HG03521 (cell line): ENCODE measurements around the gene ARMH4.

Experiments
- ATAC-seq: cut with Tn5 transposase; IDR thresholded peaks from one replicate; pipeline ENCODE4 v1.9.1; 2021; ENCODE audit warnings: mild to moderate bottlenecking, moderate library complexity; ENCODE audit not compliant: unreplicated experiment

Gene ARMH4

DNA sequence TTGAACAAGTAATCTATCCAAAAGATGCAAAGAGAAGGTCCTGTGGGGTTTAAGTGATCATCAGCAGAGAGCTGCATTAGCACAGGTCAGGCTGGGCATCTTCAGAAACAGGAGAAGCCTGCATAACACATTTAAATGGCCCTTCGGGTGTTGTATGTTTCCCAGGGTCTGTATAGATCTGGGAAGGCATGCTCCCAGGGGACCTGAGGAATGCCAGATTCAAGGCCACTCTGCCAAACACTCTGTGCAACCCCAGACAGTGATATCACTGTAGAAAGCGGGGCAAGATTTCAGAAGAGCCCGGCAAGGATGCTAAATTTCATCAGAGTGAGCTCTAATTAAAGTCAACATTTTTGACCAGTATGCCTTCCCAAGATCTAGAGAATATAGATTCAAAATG lies 92.9 kb downstream of the ARMH4 start:
- ATAC-seq, result no peak

DNA sequence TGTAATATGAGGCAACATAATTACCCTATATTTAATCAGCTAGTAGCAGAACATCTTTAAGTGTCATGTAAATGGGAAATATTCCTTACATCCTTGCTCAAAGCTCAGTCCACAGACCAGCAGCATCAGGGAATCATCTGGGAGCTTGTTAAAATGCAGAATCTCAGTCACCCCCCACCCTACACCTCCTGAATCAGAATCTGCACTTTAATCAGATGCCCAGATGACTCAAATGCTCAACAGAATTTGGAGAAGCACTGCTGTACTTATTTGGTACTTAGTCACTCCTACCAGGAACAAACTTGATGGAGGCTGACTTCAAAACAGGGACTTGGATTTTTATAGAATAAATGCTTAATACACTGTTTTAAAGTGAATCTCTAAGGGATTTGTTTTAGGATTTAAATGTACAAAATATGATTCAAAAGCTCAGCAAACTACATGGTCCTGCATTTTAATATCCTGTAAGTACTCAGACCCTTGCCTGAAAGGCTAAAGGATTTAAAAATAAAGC lies 96.5 kb downstream of the ARMH4 start:
- no peak for ATAC-seq

DNA sequence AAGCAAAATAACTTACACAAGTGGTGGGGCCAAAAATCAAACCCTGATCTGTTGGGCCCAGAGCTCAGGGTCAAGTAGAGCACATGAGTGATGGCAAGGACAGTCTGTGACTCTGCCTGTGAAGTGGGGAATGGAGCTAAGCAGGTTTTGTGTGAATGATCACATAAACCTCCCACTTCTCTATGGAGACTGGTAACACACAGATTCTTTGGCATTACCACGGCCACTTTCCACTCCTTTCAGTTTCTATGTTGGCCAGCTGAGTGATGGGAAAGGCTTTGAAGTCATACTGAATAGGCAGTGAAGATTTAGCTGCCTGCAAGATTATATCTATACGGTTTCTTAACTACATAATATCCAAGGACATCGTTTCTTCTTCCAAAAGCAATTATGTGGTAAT lies 97.9 kb downstream of the ARMH4 start:
- ATAC-seq, result no peak

DNA sequence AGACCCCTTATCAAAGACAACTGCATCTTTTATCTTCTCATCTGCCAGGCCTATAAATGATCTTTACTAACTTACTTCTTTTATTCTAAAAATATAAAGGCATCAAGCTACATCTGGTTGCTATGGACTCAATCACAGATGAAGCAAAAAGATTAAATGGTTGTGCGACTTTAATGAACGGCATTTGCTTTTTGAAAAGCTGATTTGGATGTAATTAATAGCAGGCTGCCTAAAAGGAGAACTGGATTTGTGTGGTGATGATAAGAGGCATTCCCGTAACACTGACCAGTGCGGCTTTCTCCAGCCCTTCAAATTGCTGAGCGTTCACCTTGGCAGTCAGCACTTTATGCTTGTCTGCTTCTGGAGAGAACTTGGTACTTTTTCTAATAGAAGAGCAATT lies 103.8 kb downstream of the ARMH4 start:
- no peak for ATAC-seq

DNA sequence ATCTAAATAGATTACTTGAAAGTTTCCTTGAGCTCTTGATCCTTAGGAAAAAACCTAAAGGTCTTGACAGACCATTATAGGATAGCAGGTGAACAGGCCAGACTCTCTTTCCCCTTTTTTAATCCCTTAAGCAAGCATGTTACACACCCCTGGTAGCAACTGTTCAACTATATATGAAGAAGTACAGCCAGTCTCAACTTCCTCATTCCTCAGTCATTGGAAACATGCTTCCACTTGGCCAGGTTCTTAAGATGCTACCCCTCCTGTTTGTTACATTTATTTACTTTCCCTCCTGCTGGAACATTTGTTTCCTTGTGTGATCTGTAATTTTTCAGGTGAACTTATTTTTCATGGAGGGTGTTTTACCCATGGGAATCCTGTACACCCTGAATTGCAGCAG lies 124.1 kb downstream of the ARMH4 start:
- no peak for ATAC-seq

DNA sequence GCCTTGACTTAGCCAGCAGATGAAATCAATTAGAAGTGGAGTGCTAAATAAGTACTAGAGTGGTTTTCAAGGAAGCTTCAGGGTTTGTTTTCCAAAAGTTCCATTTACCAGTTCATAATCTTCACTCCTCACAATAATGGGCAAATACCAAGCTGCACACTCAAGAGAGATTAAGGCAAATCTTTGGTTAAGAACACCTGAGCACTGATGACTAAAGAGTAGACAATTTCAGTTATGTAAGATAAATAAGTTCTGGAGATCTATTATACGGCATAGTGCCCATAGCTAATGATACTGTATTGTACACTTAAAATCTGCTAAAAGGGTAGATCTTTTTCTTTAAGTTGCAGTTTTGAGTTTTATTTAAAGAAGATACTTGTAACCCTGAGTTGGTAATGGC lies 125.0 kb downstream of the ARMH4 start:
- no peak for ATAC-seq

DNA sequence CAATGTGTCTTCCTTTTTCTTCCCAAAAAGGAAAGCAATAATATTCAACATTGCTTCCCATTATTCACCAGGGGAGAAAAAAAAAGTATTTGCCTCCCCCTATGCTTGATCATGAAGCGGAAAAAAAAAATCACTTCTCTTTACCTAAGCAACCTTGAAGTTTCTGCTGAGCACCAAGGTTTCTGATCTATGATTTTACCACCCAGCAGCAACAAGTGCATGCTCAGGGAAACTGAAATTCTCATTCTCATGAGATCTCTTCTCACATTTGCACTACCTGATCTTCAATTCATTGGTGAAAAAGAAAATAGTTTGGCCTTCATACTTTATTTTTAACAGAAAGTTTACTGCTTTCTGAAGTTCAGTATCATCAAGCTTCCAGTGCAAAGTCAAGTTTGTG lies 125.8 kb downstream of the ARMH4 start:
- no peak for ATAC-seq

DNA sequence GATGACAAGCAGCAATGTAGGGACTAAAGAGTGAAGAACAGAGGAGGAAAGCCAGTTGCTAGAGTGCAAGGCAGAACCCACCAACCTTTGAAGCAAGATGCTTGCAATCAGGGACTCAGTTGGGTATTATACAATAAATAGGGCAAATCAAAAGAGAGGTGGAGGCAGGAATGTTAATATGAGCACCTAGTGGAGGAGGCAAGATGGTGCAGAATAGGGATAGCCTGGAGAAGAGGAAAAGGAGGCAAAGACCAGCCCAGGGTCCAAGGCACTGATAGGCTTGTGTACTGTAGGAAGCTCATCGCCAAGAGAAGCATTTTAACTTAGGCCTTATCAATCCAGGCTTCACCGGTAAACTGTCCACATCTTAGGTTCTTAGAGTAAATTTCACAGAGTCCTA lies 137.2 kb downstream of the ARMH4 start:
- ATAC-seq, result no peak

DNA sequence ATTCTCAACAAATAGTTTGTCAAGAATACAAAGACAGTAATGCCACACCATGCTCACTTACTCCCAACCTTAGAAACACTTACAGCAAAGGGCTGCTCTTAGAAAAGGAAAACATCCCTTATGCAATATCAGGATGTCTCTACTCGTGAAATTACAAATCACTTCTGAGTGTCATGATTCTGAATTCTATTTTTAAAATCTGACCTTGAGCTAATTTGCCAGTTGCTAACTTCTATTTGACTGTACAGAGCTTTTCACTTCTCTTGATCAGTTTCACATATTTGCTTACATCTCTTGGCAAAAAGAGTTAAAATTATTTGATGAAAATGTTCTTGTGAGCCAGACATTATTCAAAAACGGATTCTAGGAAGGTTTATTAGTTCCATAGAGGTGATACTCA lies 149.4 kb downstream of the ARMH4 start:
- ATAC-seq, result no peak

DNA sequence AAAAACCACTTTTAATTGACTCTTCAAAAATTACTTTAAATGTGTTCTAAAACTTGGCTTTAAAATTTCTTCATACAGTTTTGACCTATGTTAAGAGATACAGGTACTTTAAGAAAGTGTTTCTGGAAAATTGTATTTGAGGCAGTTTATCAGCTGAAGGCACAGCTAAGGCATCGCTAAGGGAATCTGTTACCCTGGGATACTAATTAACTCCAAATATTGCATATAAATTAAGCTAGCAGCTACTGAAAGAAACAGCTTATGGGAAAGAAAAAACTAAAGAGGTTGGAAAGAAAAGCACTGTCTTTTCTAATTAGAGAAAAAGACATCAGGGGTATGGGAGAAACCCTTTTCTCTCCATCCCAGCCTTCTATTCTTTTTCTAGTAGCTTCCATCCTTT lies 152.0 kb downstream of the ARMH4 start:
- no peak for ATAC-seq

DNA sequence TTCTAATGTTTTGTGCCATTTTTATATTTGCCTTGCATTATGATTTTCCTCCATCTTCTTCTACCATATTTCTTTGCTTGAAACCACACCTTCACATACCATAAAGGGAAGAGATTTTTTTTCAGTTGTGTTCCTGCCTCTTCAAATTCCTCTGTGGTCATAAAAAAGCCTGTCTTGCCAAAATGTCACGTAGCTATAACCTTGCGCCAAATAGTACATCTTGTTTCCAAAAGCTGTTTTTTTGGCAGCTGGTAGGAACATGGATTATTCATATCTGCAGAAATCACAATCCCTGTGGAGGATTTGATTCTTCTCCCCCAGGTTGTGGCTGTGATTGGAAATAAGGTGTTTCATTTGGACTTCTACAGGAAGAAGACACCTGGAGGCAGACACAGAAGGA lies 152.5 kb downstream of the ARMH4 start:
- no peak for ATAC-seq

DNA sequence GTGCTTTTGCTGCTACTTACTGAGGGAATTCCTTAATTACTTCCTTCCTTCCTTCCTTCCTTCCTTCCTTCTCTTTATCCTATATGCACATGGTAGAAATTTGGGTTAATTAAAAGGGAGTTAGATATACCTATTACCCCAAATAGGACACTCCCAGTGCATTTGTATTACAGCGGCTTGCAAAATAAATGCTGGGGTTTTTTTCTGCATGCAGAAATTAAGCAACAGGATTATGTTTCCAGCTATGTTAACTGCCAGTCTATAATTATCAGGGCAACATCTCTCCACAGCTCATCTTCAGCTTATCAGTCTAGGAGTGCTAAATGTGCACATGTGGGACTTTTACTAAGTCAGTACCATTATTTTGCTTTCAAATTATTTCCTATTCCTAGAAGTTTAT lies 153.2 kb downstream of the ARMH4 start:
- no peak for ATAC-seq

DNA sequence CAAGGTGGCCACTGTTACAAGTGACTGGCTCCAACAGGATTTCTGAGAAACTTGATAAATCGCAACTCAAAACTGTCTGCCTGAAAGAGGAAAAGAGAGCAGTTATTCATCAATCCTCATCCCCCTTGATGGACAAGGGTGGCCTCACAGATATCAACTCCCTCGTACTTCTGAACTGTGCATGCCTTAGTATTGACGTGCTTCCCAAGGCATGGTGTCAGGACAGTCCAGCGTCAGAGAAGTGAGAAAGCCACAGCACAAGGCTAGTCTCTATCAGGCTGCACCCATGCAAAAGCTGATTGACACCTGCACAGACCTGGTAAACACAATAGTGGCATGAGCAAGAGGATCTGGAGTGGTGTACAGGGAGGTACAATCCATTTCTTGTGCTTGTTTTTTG lies 160.7 kb downstream of the ARMH4 start:
- no peak for ATAC-seq

DNA sequence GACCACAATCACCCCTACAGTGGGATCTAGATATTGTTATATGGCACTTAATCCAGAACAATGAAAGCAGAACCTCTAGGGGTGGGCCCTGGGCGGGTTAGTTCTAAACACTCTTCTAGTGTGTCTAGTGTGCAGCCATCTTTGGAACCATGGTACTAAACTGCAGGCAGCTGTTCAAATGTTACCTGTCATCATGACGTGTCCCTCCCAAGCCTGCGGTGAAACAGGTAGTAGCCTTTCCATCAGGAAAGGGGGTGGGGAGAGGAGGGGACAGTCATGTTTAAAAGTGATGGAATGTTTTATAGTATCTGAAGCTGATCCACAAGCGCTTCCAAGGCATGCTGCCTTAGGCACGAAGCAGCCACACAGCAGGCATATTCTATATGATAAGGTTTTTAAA lies 163.6 kb downstream of the ARMH4 start:
- no peak for ATAC-seq

DNA sequence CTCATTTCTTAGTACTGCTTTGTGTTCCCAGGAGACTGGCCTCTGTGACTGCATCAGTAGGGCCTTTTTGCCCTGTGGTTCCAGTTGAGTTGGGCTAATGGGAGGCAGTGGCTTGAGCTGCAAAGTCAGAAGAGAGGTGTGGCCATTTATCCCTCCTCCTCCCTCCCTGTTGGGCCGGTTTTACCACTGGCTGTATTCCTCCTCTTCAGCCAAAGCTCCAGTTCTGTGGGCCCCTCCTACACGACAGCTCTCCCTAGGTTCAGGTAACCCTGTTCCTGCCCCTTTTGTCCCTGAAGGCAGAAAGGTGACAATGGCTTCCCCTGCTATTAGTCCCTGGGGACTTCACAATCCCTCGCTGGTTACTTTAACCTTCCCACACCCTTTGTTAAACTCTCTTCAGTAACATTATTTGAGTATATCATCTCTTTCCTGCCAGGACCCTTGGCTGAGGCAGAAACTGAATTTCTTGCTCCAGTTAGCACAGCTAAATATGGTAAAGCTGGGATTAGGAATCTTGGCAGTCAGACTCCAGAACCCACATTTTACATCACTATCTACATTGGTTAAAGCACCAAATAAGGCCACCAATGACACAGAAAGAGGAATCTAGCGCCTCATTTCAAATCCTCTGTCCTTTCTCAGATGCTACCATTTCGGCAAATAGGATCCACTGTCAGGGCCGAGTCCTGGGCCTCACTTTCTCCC lies 164.3 kb downstream of the ARMH4 start:
- no peak for ATAC-seq

DNA sequence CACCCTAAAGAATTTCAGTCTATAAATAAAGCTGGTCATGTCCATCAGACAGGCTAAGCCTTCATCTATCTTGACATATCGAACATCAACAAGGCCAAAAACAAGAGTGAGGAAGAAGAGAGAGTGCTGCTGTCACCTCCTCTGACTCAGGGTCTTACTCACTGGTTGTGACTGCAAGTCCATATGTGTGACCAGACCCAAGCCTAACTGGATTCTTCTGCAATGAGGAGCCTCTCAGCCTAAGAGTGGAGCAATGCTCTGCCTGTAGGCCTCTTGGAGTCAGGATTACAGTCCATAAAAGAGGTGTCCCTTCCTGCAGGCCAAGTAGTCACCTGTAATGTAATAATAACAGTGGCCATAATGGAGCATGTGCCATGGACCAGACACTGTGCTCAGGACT lies 165.0 kb downstream of the ARMH4 start:
- no peak for ATAC-seq

DNA sequence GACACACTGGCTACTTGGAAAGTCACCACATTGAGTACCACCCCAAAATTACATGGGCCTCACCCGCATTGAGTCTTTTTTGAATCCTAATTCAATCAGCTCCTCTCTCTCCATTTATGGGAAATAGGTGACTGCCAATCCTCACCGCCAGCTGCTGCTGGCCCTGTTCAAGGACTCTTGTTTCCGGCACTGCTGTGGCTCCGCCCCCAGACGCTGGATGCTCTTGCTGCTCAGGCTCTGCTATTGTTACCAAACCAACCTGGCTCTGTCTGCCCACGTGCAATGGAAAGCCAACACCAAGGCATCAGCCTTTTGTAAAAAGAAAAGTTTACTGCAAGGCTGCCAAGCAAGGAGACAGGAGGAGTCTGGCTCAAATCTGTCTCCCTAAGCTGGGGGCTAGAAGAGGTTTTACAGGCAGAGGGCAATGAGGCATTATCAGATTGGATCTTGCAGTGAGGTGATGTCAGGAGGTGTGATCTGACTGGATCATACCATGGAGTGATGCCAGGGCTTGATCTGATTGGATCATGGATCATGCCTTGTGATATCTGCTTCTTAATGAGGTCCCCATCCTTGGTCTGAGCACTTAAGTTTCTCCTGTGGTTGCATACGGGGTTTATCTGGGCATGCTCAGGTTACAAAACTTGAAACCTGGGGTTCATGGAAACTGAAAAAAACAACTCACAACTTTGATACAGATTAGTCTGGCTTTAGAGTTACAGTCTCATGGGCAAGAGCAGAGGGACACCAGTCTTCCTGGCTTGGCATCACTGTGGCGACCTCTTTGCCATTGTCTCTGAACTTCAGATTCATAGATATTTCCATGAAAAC lies 169.0 kb downstream of the ARMH4 start:
- ATAC-seq, result no peak

DNA sequence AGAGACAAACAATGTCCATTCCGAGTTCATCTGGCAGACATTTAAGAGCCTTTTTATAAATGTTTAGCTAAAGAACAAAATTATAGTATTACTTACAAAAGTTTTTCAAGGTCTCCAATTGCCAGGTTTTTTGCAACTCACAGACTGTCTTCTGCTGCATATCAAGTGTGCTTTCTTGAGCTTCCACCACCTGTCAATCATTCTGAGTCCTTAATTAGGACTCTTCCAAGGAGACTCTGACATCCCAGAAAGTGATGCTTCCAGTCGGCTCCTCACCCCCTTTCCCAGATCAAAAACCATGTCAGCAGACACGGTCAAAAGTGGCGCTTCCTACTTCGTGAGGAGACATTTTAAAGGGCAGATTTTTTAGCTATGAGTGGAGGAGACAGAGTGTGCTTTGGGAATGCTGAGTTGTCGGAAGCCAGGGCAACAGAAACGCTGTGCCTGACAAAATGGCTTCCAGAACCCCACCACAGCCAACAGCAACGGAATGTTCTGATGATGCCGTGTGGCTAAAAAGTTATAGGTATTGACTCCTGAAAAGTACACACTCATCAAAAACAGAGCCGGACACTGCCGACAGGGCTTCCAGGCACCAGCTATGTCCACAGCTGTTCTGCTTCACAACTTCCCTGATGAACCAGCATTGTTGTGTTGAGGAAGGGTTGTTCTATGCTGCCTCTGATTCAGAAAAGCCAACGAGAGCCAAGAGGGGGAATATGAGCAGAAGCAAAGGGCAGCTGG lies 170.0 kb downstream of the ARMH4 start:
- ATAC-seq, result no peak

DNA sequence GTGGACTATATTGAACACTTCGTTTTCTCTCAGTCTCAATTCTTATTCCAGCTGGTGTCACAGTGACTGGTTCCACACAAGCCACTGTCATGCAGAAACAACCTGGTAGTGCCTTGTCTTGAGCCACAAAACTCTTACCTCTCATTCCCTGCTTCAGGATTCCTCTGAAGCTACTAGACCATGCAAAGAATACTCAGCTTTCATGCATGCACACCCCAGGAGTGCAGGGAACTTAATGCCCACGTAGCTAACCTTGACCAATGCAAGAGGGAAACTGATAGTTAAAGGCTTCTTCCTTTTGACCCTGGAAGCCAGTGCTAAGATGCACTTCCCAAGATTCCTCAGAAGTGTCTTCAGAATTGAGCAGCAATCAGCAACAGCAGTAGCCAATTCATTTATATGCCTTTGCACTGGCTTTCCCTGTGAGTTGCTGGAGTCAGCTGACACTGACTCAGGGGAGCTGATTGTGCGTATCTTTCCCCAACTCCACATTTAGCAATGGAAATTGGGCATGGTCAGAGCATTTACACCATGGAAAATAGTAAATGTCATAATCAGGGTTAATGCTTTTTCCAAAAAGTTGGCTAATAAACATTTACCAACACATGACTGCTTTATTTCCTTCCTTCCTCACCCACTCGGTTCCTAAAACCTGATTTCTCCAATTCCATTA lies 172.5 kb downstream of the ARMH4 start:
- no peak for ATAC-seq

DNA sequence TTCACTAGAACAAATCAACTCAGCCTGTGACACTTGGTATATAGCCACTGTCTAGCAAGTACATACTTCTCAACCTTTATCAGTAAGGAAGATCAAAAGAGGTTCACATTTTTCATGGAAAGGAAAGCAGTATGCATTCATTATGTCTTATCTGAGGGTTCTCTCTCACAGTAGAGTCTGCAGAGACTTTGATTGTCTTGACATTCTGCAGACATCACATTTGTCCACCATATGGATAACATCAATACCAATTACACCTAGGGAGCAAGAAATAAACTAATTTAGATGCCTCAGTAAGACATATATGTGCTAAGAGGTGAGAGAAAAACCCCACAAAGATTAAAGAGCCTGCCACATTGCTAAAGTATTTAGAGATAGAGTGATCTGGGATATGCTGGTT lies 175.3 kb downstream of the ARMH4 start:
- ATAC-seq, result no peak

DNA sequence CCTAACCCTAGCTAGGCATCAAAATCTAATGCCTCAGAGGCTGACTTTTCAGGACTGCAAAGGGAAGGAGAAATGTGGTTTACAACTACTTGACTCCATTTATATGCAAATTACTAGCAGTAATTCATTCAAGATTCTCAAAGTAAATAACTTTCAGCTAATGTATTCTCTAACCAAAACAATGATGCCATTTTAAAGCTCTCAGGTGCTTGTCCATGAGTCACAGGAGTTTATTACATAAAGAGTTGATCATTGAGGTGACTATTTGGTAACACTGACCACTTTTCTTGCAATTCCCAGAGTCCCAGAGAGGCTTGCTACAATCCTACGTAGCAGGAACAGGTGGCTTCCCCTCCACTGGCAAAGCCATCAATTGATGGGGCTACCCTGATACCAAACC lies 177.1 kb downstream of the ARMH4 start:
- no peak for ATAC-seq
